Activated CD4-positive, alpha-beta memory T cell treated with anti-CD3 and anti-CD28 coated beads, Interleukin-2, amount 10 ng/mL, durations not matched to agents 7 days and 5 days (primary cell): ENCODE results near the gene TIMM29. TPM values are rescaled to one million over a fixed set of nuclear protein-coding genes. Genes with fewer than 3 reads are reported as not detected.

Source experiments
- CTCF ChIA-PET: fragments of 350-600 bp; sonication (Branson Sonifier 250); formaldehyde crosslinking; loops from one replicate; lab custom pipeline; 2021; ENCODE audit warnings: antibody characterized with exemption, inconsistent platforms; lab: Charles Lee
- POLR2A ChIA-PET: fragments of 350-600 bp; sonication (Branson Sonifier 250); formaldehyde crosslinking; loops from one replicate; lab custom pipeline; 2021; ENCODE audit warnings: antibody characterized with exemption; lab: Charles Lee
- DNase-seq: peaks from one replicate; pipeline ENCODE4 v3.0.0-alpha.2; 2020
- H3K27ac Mint-ChIP-seq: one replicate; pipeline ENCODE4 v1.8.0; 2021; ENCODE audit warnings: mild to moderate bottlenecking, mixed read lengths
- H3K27me3 Mint-ChIP-seq: one replicate; pipeline ENCODE4 v1.8.0; 2021; ENCODE audit warnings: mixed read lengths
- H3K36me3 Mint-ChIP-seq: one replicate; pipeline ENCODE4 v1.8.0; 2021; ENCODE audit warnings: low read depth, mixed read lengths
- H3K4me1 Mint-ChIP-seq: one replicate; pipeline ENCODE4 v1.8.0; 2021; ENCODE audit warnings: mixed read lengths
- H3K4me3 Mint-ChIP-seq: one replicate; pipeline ENCODE4 v1.8.0; 2021; ENCODE audit warnings: mild to moderate bottlenecking, mixed read lengths
- H3K9me3 Mint-ChIP-seq: one replicate; pipeline ENCODE4 v1.8.0; 2021; ENCODE audit warnings: mixed read lengths
- total RNA-seq, 2 experiments: library from RNA; stranded (reverse); gene quantifications; one replicate each; pipeline ENCODE4 v1.2.3, GENCODE V29; 2021

The TIMM29 gene
- total RNA-seq, 2 experiments from 2014 or later: 24.3 to 25.7 TPM

DNA sequence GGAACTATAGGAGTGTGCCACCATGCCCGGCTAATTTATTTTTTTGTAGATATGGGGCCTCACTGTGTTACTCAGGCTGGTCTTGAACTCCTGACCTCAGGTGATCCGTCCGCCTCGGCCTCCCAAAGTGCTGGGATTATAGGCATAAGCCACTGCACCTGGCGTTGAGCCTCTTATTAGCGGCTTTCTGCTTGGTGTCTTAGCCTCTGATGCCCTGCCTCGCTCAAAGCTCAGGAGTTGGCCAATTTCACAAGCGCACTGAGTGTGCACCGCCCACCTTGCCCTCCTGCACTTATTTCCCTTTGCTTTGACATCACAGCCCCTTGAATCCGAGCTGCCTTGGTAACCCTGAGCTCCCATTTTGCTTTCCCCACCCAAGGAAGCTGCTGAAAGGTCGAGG is 10.3 kb upstream of the TIMM29 start:
- POLR2A ChIA-PET: no interaction called here
- CTCF ChIA-PET: interaction anchor here (1.3 kb wide), 1 partner anchor 19 kb away, joined by 5 read pairs; no protein-coding TSS in a partner anchor
- DNase-seq: no peak
- no peaks in the 10 kb centered on the region for H3K27me3 Mint-ChIP-seq
- no peak overlapping the region for H3K4me3 Mint-ChIP-seq
- no peaks in the 10 kb centered on the region for H3K4me1 Mint-ChIP-seq
- no peak overlapping the region for H3K27ac Mint-ChIP-seq
- H3K36me3 Mint-ChIP-seq: peaks cover 2% of the 10 kb centered on the region
- no peaks in the 10 kb centered on the region for H3K9me3 Mint-ChIP-seq

DNA sequence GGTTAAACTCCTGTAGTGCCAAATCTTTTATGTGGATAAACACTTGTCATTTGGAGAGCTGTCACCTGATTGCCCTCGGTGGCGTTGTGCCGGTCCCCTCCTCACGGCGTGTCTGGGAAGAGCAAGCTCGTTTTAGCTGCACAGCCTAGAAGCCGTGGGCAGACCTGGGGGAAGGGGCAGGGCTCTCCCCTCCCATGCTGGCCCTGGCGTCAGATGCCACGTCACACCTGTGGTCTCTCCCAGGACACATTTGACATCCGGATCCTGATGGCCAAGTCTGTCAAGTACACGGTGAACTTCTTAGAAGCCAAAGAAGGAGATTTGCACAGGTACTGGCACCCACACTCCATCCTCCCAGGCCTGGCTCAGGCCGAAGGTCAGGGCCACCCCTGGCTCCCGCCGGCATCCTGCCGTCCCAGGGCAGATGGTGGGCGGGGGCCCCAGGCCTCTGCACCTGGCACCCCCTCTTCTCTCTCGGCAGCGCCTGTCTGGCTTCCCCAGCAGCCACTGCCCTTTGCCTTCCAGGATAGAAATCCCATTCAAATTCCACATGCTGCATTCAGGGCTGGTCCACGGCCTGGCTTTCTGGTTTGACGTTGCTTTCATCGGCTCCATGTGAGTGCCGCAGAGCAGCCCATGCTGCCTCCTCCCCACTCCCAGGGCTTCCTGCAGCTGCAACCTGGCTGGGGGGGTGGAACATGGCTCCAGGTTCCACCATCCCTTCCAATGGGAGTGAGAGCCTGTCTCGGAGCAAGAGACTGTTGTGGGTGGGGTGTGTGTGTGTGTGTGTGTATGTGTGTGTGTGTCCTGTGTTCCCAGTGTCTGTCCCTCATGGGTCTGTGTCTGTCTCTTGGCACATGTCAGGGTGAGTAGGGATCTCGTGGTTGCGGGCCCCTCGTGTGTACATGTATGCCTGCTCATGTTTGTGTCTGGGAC is 9.0 kb upstream of the TIMM29 start:
- Mint-ChIP-seq H3K27ac (no peak overlapping the region), H3K4me3 (no peak overlapping the region), H3K9me3 (no peaks in the 10 kb centered on the region), H3K4me1 (no peaks in the 10 kb centered on the region), H3K27me3 (no peaks in the 10 kb centered on the region), H3K36me3 (peaks cover 2% of the 10 kb centered on the region)
- CTCF ChIA-PET: no interaction called here
- POLR2A ChIA-PET: no interaction called here
- DNase-seq: no peak

- no peak overlapping the region for H3K27ac Mint-ChIP-seq
- H3K36me3 Mint-ChIP-seq: peaks cover 4% of the 10 kb centered on the region
- no peaks in the 10 kb centered on the region for H3K27me3 Mint-ChIP-seq
- no peaks in the 10 kb centered on the region for H3K4me1 Mint-ChIP-seq
- no peaks in the 10 kb centered on the region for H3K9me3 Mint-ChIP-seq
- no peak for DNase-seq
- POLR2A ChIA-PET: no interaction called here
- CTCF ChIA-PET: no interaction called here
- H3K4me3 Mint-ChIP-seq: no peak overlapping the region
Measured at GRCh38 chr19:10920288-10920655, 8.3 kb upstream of the TIMM29 start.

- H3K4me3 Mint-ChIP-seq: no peak overlapping the region
- POLR2A ChIA-PET: no interaction called here
- no peak for DNase-seq
- no peaks in the 10 kb centered on the region for H3K9me3 Mint-ChIP-seq
- CTCF ChIA-PET: no interaction called here
- H3K4me1 Mint-ChIP-seq: no peaks in the 10 kb centered on the region
- no peaks in the 10 kb centered on the region for H3K27me3 Mint-ChIP-seq
- no peak overlapping the region for H3K27ac Mint-ChIP-seq
- peaks cover 7% of the 10 kb centered on the region for H3K36me3 Mint-ChIP-seq
Measured at GRCh38 chr19:10920781-10921180, 7.8 kb upstream of the TIMM29 start.

DNA sequence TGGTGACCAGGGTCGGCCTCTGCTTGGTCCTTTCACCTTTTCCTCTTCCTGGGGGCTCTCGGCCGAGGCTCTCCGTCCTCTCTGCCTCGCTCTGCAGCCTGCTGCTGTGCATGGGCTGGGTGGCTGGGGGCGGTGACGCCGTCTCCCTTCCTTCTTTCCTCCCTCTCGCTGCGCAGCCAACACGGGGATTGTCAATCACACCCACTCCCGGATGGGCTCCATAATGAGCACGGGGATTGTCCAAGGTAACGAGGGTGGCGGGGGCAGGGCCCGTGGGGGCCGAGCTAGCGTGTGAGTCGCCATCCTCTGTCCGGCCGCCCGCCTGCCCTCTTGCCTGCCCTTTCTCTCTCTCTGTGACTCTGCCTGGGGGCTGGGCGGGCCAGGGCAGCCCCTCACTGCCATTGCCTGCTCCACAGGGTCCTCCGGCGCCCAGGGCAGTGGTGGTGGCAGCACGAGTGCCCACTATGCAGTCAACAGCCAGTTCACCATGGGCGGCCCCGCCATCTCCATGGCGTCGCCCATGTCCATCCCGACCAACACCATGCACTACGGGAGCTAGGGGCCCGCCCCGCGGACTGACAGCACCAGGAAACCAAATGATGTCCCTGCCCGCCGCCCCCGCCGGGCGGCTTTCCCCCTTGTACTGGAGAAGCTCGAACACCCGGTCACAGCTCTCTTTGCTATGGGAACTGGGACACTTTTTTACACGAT is 7.3 kb upstream of the TIMM29 start:
- ChIA-PET POLR2A (no interaction called here), CTCF (no interaction called here)
- Mint-ChIP-seq H3K9me3 (no peaks in the 10 kb centered on the region), H3K27ac (no peak overlapping the region), H3K36me3 (peaks cover 7% of the 10 kb centered on the region), H3K4me3 (no peak overlapping the region), H3K4me1 (no peaks in the 10 kb centered on the region), H3K27me3 (no peaks in the 10 kb centered on the region)
- DNase-seq: no peak

DNA sequence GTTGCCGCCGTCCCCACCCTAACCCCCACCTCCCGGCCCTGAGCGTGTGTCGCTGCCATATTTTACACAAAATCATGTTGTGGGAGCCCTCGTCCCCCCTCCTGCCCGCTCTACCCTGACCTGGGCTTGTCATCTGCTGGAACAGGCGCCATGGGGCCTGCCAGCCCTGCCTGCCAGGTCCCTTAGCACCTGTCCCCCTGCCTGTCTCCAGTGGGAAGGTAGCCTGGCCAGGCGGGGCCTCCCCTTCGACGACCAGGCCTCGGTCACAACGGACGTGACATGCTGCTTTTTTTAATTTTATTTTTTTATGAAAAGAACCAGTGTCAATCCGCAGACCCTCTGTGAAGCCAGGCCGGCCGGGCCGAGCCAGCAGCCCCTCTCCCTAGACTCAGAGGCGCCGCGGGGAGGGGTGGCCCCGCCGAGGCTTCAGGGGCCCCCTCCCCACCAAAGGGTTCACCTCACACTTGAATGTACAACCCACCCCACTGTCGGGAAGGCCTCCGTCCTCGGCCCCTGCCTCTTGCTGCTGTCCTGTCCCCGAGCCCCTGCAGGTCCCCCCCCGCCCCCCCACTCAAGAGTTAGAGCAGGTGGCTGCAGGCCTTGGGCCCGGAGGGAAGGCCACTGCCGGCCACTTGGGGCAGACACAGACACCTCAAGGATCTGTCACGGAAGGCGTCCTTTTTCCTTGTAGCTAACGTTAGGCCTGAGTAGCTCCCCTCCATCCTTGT is 6.5 kb upstream of the TIMM29 start:
- no peak overlapping the region for H3K27ac Mint-ChIP-seq
- peaks cover under 1% of the 10 kb centered on the region for H3K4me1 Mint-ChIP-seq
- H3K27me3 Mint-ChIP-seq: no peaks in the 10 kb centered on the region
- no peak for DNase-seq
- ChIA-PET CTCF (no interaction called here), POLR2A (no interaction called here)
- no peaks in the 10 kb centered on the region for H3K9me3 Mint-ChIP-seq
- H3K4me3 Mint-ChIP-seq: no peak overlapping the region
- peaks cover 7% of the 10 kb centered on the region for H3K36me3 Mint-ChIP-seq

DNA sequence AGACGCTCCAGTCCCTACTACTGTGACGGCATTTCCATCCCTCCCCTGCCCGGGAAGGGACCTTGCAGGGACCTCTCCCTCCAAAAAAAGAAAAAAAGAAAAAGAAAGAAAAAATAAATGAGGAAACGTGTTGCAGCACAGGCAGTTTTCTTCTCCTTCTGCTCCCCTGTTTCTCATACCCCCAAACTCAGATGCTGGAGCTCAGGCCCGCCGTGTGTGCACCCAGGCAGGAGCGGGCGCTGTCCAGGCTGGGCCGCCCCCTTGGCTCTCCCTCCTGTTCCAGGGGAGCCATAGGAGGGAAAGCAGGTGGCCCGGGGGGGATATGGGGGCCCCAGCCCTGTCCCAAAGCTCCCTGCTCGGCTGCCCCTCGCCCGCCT is 6.0 kb upstream of the TIMM29 start:
- H3K4me3 Mint-ChIP-seq: no peak overlapping the region
- no peaks in the 10 kb centered on the region for H3K9me3 Mint-ChIP-seq
- peaks cover 7% of the 10 kb centered on the region for H3K36me3 Mint-ChIP-seq
- H3K4me1 Mint-ChIP-seq: peaks cover 6% of the 10 kb centered on the region
- no peaks in the 10 kb centered on the region for H3K27me3 Mint-ChIP-seq
- ChIA-PET POLR2A (no interaction called here), CTCF (no interaction called here)
- no peak for DNase-seq
- H3K27ac Mint-ChIP-seq: no peak overlapping the region

GRCh38 chr19:10923260-10924112 is 5.1 kb upstream of the TIMM29 start:
- Mint-ChIP-seq H3K27ac (no peak overlapping the region), H3K27me3 (no peaks in the 10 kb centered on the region), H3K9me3 (no peaks in the 10 kb centered on the region), H3K4me1 (peaks cover 12% of the 10 kb centered on the region), H3K36me3 (peaks cover 7% of the 10 kb centered on the region), H3K4me3 (no peak overlapping the region)
- POLR2A ChIA-PET: no interaction called here
- CTCF ChIA-PET: no interaction called here
- no peak for DNase-seq

DNA sequence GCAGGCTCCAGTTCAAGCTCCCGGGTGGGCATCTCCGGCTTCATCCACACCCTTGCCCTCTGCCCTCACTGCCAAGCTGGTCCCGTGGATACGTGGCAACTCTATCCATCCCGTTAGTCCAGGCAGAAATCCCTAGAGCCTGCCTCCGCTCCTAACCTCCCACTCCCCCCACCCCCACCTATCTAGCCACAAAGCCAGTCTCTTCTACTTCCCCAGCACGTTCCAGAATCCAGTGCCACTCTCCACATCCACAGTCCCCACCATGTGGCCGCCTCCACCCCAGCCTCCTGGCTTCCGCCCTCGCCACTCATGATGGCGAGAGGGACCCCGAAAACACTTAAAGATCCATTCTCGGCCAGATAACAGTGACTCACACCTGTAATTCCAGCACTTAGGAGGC is 4.0 kb upstream of the TIMM29 start:
- H3K4me3 Mint-ChIP-seq: no peak overlapping the region
- POLR2A ChIA-PET: no interaction called here
- no peak for DNase-seq
- H3K27ac Mint-ChIP-seq: no peak overlapping the region
- peaks cover 11% of the 10 kb centered on the region for H3K36me3 Mint-ChIP-seq
- CTCF ChIA-PET: no interaction called here
- no peaks in the 10 kb centered on the region for H3K9me3 Mint-ChIP-seq
- H3K27me3 Mint-ChIP-seq: no peaks in the 10 kb centered on the region
- peaks cover 17% of the 10 kb centered on the region for H3K4me1 Mint-ChIP-seq

DNA sequence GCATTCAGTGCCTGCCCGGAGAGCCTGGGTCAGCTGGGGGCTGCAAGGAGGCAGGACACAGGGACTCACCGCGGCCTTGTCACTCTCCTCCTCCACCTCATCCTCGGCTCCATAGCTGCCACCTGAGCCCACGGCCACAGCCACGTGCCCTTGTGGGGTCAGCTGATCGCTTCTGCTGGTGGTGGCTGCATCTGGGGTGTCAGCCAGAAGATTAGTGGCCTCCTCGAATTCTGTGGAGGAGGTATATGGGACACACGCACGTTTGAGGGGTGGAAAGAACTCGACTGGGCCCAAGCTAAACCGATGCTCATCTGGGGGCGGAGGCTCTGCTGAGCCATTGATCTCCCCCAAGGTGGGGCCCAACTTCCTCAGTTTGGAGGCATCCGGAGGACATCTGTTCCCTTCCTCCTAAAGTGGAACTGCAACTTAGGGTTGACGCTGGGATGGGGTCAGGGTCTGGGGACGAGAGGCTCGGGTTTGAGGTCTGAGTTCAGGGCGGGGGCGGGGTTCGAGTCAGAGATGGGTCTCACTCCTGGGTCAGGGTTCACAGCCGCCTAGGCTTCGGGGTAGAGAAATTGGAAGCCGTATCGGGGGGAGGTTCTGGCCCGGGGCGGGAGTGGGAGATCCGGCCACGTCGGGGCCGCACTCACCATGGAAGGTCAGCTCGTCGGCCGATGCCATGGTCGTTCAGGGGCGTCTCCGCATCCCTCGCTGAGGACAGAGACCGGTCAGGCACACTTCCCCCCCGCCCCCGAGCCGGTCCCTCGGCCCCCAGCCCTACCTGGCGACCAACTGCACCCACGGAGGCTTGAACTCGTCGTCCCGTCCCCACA is 665 bp upstream of the TIMM29 start:
- Mint-ChIP-seq H3K27ac (peak overlapping the region; percentile 85), H3K4me3 (peak overlapping the region; percentile 94), H3K9me3 (no peaks in the 10 kb centered on the region), H3K4me1 (peaks cover 32% of the 10 kb centered on the region), H3K36me3 (peaks cover 19% of the 10 kb centered on the region), H3K27me3 (no peaks in the 10 kb centered on the region)
- ChIA-PET CTCF (interaction anchor here (0.5 to 1.2 kb wide), 5 partner anchors 9 to 92 kb away, joined by 3 to 7 read pairs (median 3); partner anchors contain the start of gene TMED1), POLR2A (no interaction called here)
- DNase-seq: no peak

DNA sequence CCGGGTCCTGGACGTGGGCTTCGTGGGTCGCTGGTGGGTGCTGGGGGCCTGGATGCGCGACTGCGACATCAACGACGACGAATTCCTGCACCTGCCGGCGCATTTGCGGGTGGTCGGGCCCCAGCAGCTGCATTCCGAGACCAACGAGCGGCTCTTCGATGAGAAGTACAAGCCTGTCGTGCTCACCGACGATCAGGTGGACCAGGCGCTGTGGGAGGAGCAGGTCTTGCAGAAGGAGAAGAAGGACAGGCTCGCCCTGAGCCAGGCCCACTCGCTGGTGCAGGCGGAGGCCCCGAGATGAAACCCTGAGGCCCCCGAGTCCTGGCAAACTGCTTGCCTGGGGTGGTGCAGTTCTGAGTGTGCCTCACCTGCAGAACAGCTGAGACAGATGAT is 787 bp downstream of the TIMM29 start:
- Mint-ChIP-seq H3K4me3 (peak overlapping the region; percentile 94), H3K27me3 (no peaks in the 10 kb centered on the region), H3K9me3 (no peaks in the 10 kb centered on the region), H3K27ac (peak overlapping the region; percentile 58), H3K4me1 (peaks cover 32% of the 10 kb centered on the region), H3K36me3 (peaks cover 19% of the 10 kb centered on the region)
- DNase-seq: no peak
- ChIA-PET CTCF (interaction anchor here (0.6 to 3.7 kb wide), 5 partner anchors 13 to 65 kb away, joined by 3 to 19 read pairs (median 3); no protein-coding TSS in a partner anchor), POLR2A (interaction anchor here (1.1 kb wide), 1 partner anchor 31 kb away, joined by 3 read pairs; the partner anchor contains the start of gene SMARCA4)
